K562 (cell line): ENCODE results near the gene CLEC2L. TPM values are rescaled to one million over a fixed set of nuclear protein-coding genes. Genes with fewer than 3 reads are reported as not detected.

Experiments used
- ATAC-seq: fragments of 200-7000 bp; cut with Tn5 transposase; 3 replicates; pipeline ENCODE4 v1.9.1; 2020; ENCODE audit warnings: moderate library complexity
- BruUV-seq: library from RNA; stranded (reverse); fragments of 400-500 nt; replicated peaks from 2 replicates; lab custom pipeline; 2021; lab: Mats Ljungman, UMichigan
- CTCF ChIA-PET: fragments of 300-600 bp; formaldehyde crosslinking; extraction: SDS; loops from one replicate; lab custom pipeline; 2021; ENCODE audit warnings: low intra/inter-chr PET ratio; lab: Yijun Ruan, JAX
- POLR2A ChIA-PET: fragments of 300-600, 350-650 bp; sonication (Branson Sonifier 250); formaldehyde crosslinking; extraction: SDS; loops from one replicate; lab custom pipeline; 2021; ENCODE audit warnings: antibody characterized with exemption, inconsistent platforms; lab: Yijun Ruan, JAX
- DNase-seq, 4 experiments: peaks; one replicate each; pipeline versions ENCODE4 v3.0.0 to v3.0.0-alpha.2; 2011 to 2018; ENCODE audit warnings: low spot score in 3 of 4, mixed read lengths in 3 of 4; ENCODE audit errors: extremely low read depth in 1 of 4
- FAIRE-seq: peaks from 2 replicates; lab custom pipeline; 2011; peaks lifted over from hg19 to GRCh38; lab: Jason Lieb, UNC
- H2AFZ ChIP-seq: 2 replicates; pipeline ENCODE4 v1.6.0; 2011; ENCODE audit warnings: low read depth, low read length, control low read depth, inconsistent platforms
- H3K27ac ChIP-seq: fragments of 200-600 bp; 3 replicates; pipeline ENCODE4 v1.8.0; 2011; ENCODE audit warnings: low read depth, mild to moderate bottlenecking, control low read depth, inconsistent platforms, low read length, moderate library complexity, mixed read lengths; ENCODE audit errors: extremely low read depth
- H3K27me3 ChIP-seq, 2 experiments: fragments of 300-600 bp in 1 of 2; 2 replicates in 1 of 2; 3 replicates in 1 of 2; pipeline versions ENCODE4 v1.6.0 to v1.8.0; 2011; ENCODE audit warnings: inconsistent platforms in 2 of 2, low read length in 2 of 2, mild to moderate bottlenecking in 1 of 2, mixed read lengths in 1 of 2, moderate library complexity in 1 of 2; ENCODE audit not compliant: control insufficient read depth in 2 of 2, insufficient read depth in 2 of 2
- H3K36me3 ChIP-seq: fragments of 300-600 bp; 3 replicates; pipeline ENCODE4 v1.8.0; 2011; ENCODE audit warnings: mild to moderate bottlenecking, low read length, inconsistent platforms; ENCODE audit not compliant: control insufficient read depth, insufficient read depth
- H3K4me1 ChIP-seq, 2 experiments: fragments of 200-600 bp in 1 of 2; replicated peaks in 1 of 2; 2 replicates in 1 of 2; 3 replicates in 1 of 2; pipeline versions ENCODE4 v1.5.1 to v1.8.0; 2011; ENCODE audit warnings: inconsistent platforms in 2 of 2, low read length in 2 of 2, mild to moderate bottlenecking in 1 of 2, mixed read lengths in 1 of 2, moderate library complexity in 1 of 2; ENCODE audit not compliant: control insufficient read depth in 2 of 2, insufficient read depth in 2 of 2
- H3K4me2 ChIP-seq: 2 replicates; pipeline ENCODE4 v1.6.1; 2011; ENCODE audit warnings: low read length, control low read depth, inconsistent platforms, mixed read lengths; ENCODE audit not compliant: insufficient read depth
- H3K4me3 ChIP-seq: fragments of 200-600 bp; sonication (generic), shearing (Covaris generic); 2 replicates; pipeline ENCODE4 v1.5.1; 2016; ENCODE audit warnings: control low read depth, inconsistent platforms
- H3K79me2 ChIP-seq: fragments of 200-600 bp; 3 replicates; pipeline ENCODE4 v1.8.0; 2011; ENCODE audit warnings: low read length, inconsistent platforms; ENCODE audit not compliant: control insufficient read depth, insufficient read depth
- H3K9ac ChIP-seq, 2 experiments: 2 replicates each; pipeline versions ENCODE4 v1.6.0 to v1.6.1; 2011; ENCODE audit warnings: low read depth in 2 of 2, low read length in 2 of 2, control low read depth in 1 of 2, inconsistent platforms in 1 of 2, mild to moderate bottlenecking in 1 of 2, mixed read lengths in 1 of 2; ENCODE audit not compliant: insufficient read depth in 1 of 2
- H3K9me1 ChIP-seq: one replicate; pipeline ENCODE4 v1.6.0; 2011; ENCODE audit warnings: inconsistent platforms, mild to moderate bottlenecking, low read length, moderate library complexity; ENCODE audit not compliant: control insufficient read depth, insufficient read depth
- H3K9me3 ChIP-seq: replicated peaks from 2 replicates; pipeline ENCODE4 v1.5.1; 2011; ENCODE audit warnings: low read depth, low read length, inconsistent platforms; ENCODE audit not compliant: control insufficient read depth, insufficient read depth
- H4K20me1 ChIP-seq: replicated peaks from 2 replicates; pipeline ENCODE4 v1.6.1; 2011; ENCODE audit warnings: low read length, inconsistent platforms, mixed read lengths; ENCODE audit not compliant: control insufficient read depth, insufficient read depth
- ARHGAP35 ChIP-seq: fragments of 450-650 bp; IDR thresholded peaks from 2 replicates; pipeline ENCODE4 v1.6.1; 2018; ENCODE audit not compliant: partially characterized antibody
- ARID1B ChIP-seq: fragments of 450-650 bp; IDR thresholded peaks from 2 replicates; pipeline ENCODE4 v1.6.1; 2016; ENCODE audit warnings: antibody characterized with exemption, mild to moderate bottlenecking, inconsistent platforms
- CEBPG ChIP-seq, 3 experiments: fragments of 200-800 bp in 1 of 3; sonication (Bioruptor generic) in 1 of 3; sonication (generic) in 1 of 3; formaldehyde crosslinking in 1 of 3; IDR thresholded peaks in 2 of 3; conservative IDR thresholded peaks in 1 of 3; 2 replicates each; pipeline versions ENCODE4 v1.6.1 to v1.8.0; 2016 to 2022; ENCODE audit warnings: missing compliant biosample characterization in 2 of 3, missing genetic modification characterization in 2 of 3, mild to moderate bottlenecking in 1 of 3, missing genetic modification reagents in 1 of 3
- CTBP1 ChIP-seq: fragments of 450-650 bp; IDR thresholded peaks from 2 replicates; pipeline ENCODE4 v1.6.1; 2016; ENCODE audit warnings: borderline replicate concordance
- NR4A1 ChIP-seq, 2 experiments: fragments of 250-450 bp in 1 of 2; fragments of 450-650 bp in 1 of 2; sonication (Bioruptor Pico) in 1 of 2; IDR thresholded peaks; 2 replicates each; pipeline versions ENCODE4 v1.4.0 to v1.6.1; 2016 to 2020; ENCODE audit warnings: mild to moderate bottlenecking in 2 of 2, missing compliant biosample characterization in 1 of 2, missing genetic modification characterization in 1 of 2, moderate library complexity in 1 of 2
- SRSF7 ChIP-seq: fragments of 200-400 bp; formaldehyde crosslinking; optimal IDR thresholded peaks from 2 replicates; pipeline ENCODE3; 2017; ENCODE audit warnings: mild to moderate bottlenecking, low read depth, low read length
- ZNF561 ChIP-seq: fragments of 450-650 bp; formaldehyde crosslinking; conservative IDR thresholded peaks from 2 replicates; pipeline ENCODE4 v1.4.0; 2020; ENCODE audit warnings: mild to moderate bottlenecking, moderate library complexity
- whole genome bisulfite sequencing: fragments of 100-300 bp; shearing (Covaris generic); methylation state at CpG from one replicate; pipeline ENCODE4 v1.1.6; 2016; ENCODE audit warnings: low coverage, mixed read lengths; ENCODE audit not compliant: insufficient coverage; ENCODE audit errors: missing lambda C conversion rate; 5-methylcytosine and 5-hydroxymethylcytosine counted together
- in situ Hi-C: fragments of 300-500 bp; cut with MboI; formaldehyde crosslinking; loops from 4 replicates; pipeline ENCODE4 v1.15.0; 2018; ENCODE audit warnings: inconsistent platforms, mixed read lengths
- intact Hi-C: fragments of 100-400 bp; cut with micrococcal nuclease; formaldehyde crosslinking; loops from 2 replicates; pipeline ENCODE4 v1.14.2; 2022
- polyA plus RNA-seq, 8 experiments: library from polyadenylated mRNA; depleted of rRNA in 4 of 8; stranded (reverse) in 5 of 8; unstranded in 3 of 8; fragments of >200 nt; fragmentation: Nextera tagmentation in 2 of 8; fragmentation: Illumina TruSeq in 1 of 8; extraction: Ambion mirVana in 2 of 8; extraction: Trizol in 1 of 8; gene quantifications; 2 replicates each; pipeline versions ENCODE4 v1.2.1 to v1.2.3, GENCODE V29; 2011 to 2014; ENCODE audit warnings: inconsistent platforms in 1 of 8, missing spikeins in 1 of 8
- total RNA-seq, 7 experiments: library from RNA; depleted of rRNA in 6 of 7; stranded (reverse); fragments of >200 nt in 6 of 7; fragmentation: Illumina TruSeq in 2 of 7; extraction: Trizol in 2 of 7; gene quantifications; 2 replicates each; pipeline versions ENCODE4 v1.2.1 to v1.2.3, GENCODE V29; 2011 to 2021; ENCODE audit warnings: low replicate concordance in 1 of 7
- TF ChIP-seq, protein P1 (sequence below), 2 experiments: fragments of 450-650 bp in 1 of 2; IDR thresholded peaks; 2 replicates each; pipeline ENCODE4 v1.6.1; 2011 to 2017; ENCODE audit warnings: low read depth in 2 of 2, antibody characterized with exemption in 1 of 2, borderline replicate concordance in 1 of 2, low read length in 1 of 2, mild to moderate bottlenecking in 1 of 2, mixed read lengths in 1 of 2; ENCODE audit not compliant: control insufficient read depth in 1 of 2
- TF ChIP-seq, protein P2 (sequence below): sonication (generic); formaldehyde crosslinking; IDR thresholded peaks from 2 replicates; pipeline ENCODE4 v1.8.0; 2023; ENCODE audit warnings: mild to moderate bottlenecking, missing genetic modification reagents
- TF ChIP-seq, protein P3 (sequence below): fragments of 250-450 bp; sonication (Bioruptor Pico); IDR thresholded peaks from 2 replicates; pipeline ENCODE4 v1.5.0; 2021
- TF ChIP-seq, protein P4 (sequence below): fragments of 450-650 bp; IDR thresholded peaks from 2 replicates; pipeline ENCODE4 v1.6.1; 2016
- TF ChIP-seq, protein P5 (sequence below), 2 experiments: fragments of 450-650 bp; conservative IDR thresholded peaks; 2 replicates each; pipeline ENCODE4 v1.6.1; 2017; ENCODE audit warnings: mild to moderate bottlenecking in 2 of 2, moderate library complexity in 2 of 2

Gene CLEC2L
- total and polyA plus RNA-seq, 9 of the 15 experiments (the other 6 are each of a cell fraction or from before 2014, with no cell fraction given): 0.84 to 5.5 (median 1.8) TPM

DNA sequence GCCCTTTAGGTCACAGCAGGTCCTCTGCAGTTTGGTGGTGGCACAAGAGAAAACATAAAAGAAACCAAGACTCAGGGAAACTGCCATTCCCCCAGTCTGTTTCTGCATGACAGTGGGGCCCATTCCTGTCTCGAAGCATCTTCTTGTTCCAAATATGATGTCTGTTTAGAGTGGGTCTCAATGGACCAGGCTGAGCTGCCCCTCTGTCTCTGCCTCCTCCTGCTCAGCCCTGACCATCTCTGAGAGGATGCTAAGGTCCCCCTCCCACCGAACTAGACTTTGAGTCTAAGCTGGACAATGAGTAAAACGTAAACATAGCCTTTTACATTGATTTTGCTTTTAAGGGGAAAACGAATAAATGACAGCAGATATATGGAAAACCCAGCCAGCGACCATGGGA, 40.4 kb downstream of the CLEC2L start:
- no peak for ATAC-seq
- in situ Hi-C loops: no loop called here
- intact Hi-C loops: no loop called here
- Histone ChIP-seq H3K27me3 (peaks cover 8 to 26% of the 10 kb centered on the region in 2 experiments; a peak in 4 of 5 replicates), H3K27ac (no peak overlapping the region), H3K9ac (no peak overlapping the region), H3K79me2 (no peaks in the 10 kb centered on the region), H3K4me1 (peaks cover 0 to 10% of the 10 kb centered on the region in 2 experiments; a peak in 3 of 5 replicates), H3K36me3 (no peaks in the 10 kb centered on the region), H3K9me3 (no peaks in the 10 kb centered on the region), H3K4me3 (no peak overlapping the region), H3K9me1 (no peaks in the 10 kb centered on the region), H4K20me1 (no peaks in the 10 kb centered on the region), H3K4me2 (no peak overlapping the region), H2AFZ (no peak overlapping the region)
- WGBS: 19% methylated on average over 5 of the region's 5 CpGs
- POLR2A ChIA-PET: interaction anchor here (2.0 kb wide), 1 partner anchor 17 kb away, joined by 6 read pairs; no protein-coding TSS in a partner anchor
- no TSS peak for BruUV-seq
- no peak for DNase-seq
- FAIRE-seq: no peak
- CTCF ChIA-PET: no interaction called here
- no peak for TF ChIP-seq ZNF561 (CRISPR knock-in tag)
- TF ChIP-seq, protein P1, sequence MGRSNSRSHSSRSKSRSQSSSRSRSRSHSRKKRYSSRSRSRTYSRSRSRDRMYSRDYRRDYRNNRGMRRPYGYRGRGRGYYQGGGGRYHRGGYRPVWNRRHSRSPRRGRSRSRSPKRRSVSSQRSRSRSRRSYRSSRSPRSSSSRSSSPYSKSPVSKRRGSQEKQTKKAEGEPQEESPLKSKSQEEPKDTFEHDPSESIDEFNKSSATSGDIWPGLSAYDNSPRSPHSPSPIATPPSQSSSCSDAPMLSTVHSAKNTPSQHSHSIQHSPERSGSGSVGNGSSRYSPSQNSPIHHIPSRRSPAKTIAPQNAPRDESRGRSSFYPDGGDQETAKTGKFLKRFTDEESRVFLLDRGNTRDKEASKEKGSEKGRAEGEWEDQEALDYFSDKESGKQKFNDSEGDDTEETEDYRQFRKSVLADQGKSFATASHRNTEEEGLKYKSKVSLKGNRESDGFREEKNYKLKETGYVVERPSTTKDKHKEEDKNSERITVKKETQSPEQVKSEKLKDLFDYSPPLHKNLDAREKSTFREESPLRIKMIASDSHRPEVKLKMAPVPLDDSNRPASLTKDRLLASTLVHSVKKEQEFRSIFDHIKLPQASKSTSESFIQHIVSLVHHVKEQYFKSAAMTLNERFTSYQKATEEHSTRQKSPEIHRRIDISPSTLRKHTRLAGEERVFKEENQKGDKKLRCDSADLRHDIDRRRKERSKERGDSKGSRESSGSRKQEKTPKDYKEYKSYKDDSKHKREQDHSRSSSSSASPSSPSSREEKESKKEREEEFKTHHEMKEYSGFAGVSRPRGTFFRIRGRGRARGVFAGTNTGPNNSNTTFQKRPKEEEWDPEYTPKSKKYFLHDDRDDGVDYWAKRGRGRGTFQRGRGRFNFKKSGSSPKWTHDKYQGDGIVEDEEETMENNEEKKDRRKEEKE (IDR thresholded peaks at IDR 0.05; ENCODE audit: borderline replicate concordance in 1 of 2, control insufficient read depth in 1 of 2, low read depth in 2 of 2, low read length in 1 of 2): no peak
- TF ChIP-seq, protein P2, sequence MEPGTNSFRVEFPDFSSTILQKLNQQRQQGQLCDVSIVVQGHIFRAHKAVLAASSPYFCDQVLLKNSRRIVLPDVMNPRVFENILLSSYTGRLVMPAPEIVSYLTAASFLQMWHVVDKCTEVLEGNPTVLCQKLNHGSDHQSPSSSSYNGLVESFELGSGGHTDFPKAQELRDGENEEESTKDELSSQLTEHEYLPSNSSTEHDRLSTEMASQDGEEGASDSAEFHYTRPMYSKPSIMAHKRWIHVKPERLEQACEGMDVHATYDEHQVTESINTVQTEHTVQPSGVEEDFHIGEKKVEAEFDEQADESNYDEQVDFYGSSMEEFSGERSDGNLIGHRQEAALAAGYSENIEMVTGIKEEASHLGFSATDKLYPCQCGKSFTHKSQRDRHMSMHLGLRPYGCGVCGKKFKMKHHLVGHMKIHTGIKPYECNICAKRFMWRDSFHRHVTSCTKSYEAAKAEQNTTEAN (CRISPR knock-in tag): no peak
- TF ChIP-seq, protein P3, sequence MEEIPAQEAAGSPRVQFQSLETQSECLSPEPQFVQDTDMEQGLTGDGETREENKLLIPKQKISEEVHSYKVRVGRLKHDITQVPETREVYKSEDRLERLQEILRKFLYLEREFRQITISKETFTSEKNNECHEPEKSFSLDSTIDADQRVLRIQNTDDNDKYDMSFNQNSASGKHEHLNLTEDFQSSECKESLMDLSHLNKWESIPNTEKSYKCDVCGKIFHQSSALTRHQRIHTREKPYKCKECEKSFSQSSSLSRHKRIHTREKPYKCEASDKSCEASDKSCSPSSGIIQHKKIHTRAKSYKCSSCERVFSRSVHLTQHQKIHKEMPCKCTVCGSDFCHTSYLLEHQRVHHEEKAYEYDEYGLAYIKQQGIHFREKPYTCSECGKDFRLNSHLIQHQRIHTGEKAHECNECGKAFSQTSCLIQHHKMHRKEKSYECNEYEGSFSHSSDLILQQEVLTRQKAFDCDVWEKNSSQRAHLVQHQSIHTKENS: no peak
- TF ChIP-seq SRSF7: no peak
- no peak for TF ChIP-seq NR4A1 (CRISPR knock-in tag; IDR thresholded peaks at IDR 0.05)
- no peak for TF ChIP-seq NR4A1 (tag; IDR thresholded peaks at IDR 0.05)
- TF ChIP-seq CEBPG (CRISPR knock-in tag; IDR thresholded peaks at IDR 0.05): no peak
- TF ChIP-seq CEBPG (tag; conservative IDR thresholded peaks at IDR 0.05 in 1 of 2, IDR thresholded peaks at IDR 0.05 in 1 of 2): no peak
- no peak for TF ChIP-seq ARHGAP35
- no peak for TF ChIP-seq CTBP1
- TF ChIP-seq, protein P4, sequence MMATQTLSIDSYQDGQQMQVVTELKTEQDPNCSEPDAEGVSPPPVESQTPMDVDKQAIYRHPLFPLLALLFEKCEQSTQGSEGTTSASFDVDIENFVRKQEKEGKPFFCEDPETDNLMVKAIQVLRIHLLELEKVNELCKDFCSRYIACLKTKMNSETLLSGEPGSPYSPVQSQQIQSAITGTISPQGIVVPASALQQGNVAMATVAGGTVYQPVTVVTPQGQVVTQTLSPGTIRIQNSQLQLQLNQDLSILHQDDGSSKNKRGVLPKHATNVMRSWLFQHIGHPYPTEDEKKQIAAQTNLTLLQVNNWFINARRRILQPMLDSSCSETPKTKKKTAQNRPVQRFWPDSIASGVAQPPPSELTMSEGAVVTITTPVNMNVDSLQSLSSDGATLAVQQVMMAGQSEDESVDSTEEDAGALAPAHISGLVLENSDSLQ: no peak
- no peak for TF ChIP-seq ARID1B
- TF ChIP-seq, protein P5, sequence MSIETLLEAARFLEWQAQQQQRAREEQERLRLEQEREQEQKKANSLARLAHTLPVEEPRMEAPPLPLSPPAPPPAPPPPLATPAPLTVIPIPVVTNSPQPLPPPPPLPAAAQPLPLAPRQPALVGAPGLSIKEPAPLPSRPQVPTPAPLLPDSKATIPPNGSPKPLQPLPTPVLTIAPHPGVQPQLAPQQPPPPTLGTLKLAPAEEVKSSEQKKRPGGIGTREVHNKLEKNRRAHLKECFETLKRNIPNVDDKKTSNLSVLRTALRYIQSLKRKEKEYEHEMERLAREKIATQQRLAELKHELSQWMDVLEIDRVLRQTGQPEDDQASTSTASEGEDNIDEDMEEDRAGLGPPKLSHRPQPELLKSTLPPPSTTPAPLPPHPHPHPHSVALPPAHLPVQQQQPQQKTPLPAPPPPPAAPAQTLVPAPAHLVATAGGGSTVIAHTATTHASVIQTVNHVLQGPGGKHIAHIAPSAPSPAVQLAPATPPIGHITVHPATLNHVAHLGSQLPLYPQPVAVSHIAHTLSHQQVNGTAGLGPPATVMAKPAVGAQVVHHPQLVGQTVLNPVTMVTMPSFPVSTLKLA (conservative IDR thresholded peaks at IDR 0.05): no peak
